K562 (cell line): ENCODE results near the gene RPL7L1. TPM values are rescaled to one million over a fixed set of nuclear protein-coding genes. Genes with fewer than 3 reads are reported as not detected.

Experiments used
- CBX3 ChIP-seq, 2 experiments: IDR thresholded peaks; 1 replicate in 1 of 2; 2 replicates in 1 of 2; pipeline ENCODE4 v1.6.1; 2012; ENCODE audit warnings: inconsistent platforms in 2 of 2, low read length in 2 of 2, borderline replicate concordance in 1 of 2, control low read depth in 1 of 2
- MAX ChIP-seq: sonication (generic); formaldehyde crosslinking; IDR thresholded peaks from 2 replicates; pipeline ENCODE4 v1.9.0; 2022; ENCODE audit warnings: mild to moderate bottlenecking, missing genetic modification reagents
- POLR3G ChIP-seq: IDR thresholded peaks from 2 replicates; pipeline ENCODE4 v1.6.1; 2011; ENCODE audit not compliant: insufficient read length, insufficient replicate concordance; ENCODE audit errors: extremely low read depth
- SMARCB1 ChIP-seq: IDR thresholded peaks from 2 replicates; pipeline ENCODE4 v1.6.1; 2011; ENCODE audit warnings: improper control_type of control experiment, low read depth; ENCODE audit not compliant: insufficient read length
- TSC22D4 ChIP-seq: fragments of 450-650 bp; IDR thresholded peaks from 2 replicates; pipeline ENCODE4 v1.6.1; 2016; ENCODE audit warnings: missing genetic modification characterization, missing biosample characterization, control low read depth
- ZBTB26 ChIP-seq: fragments of 450-650 bp; formaldehyde crosslinking; IDR thresholded peaks from 2 replicates; pipeline ENCODE4 v1.4.0; 2022; ENCODE audit warnings: missing genetic modification characterization
- ZNF280A ChIP-seq: fragments of 450-650 bp; IDR thresholded peaks from 2 replicates; pipeline ENCODE4 v1.6.1; 2018; ENCODE audit warnings: mild to moderate bottlenecking, low read depth; ENCODE audit not compliant: partially characterized antibody
- polyA plus RNA-seq, 8 experiments: library from polyadenylated mRNA; depleted of rRNA in 4 of 8; stranded (reverse) in 5 of 8; unstranded in 3 of 8; fragments of >200 nt; fragmentation: Nextera tagmentation in 2 of 8; fragmentation: Illumina TruSeq in 1 of 8; extraction: Ambion mirVana in 2 of 8; extraction: Trizol in 1 of 8; gene quantifications; 2 replicates each; pipeline versions ENCODE4 v1.2.1 to v1.2.3, GENCODE V29; 2011 to 2014; ENCODE audit warnings: inconsistent platforms in 1 of 8, missing spikeins in 1 of 8
- total RNA-seq, 7 experiments: library from RNA; depleted of rRNA in 6 of 7; stranded (reverse); fragments of >200 nt in 6 of 7; fragmentation: Illumina TruSeq in 2 of 7; extraction: Trizol in 2 of 7; gene quantifications; 2 replicates each; pipeline versions ENCODE4 v1.2.1 to v1.2.3, GENCODE V29; 2011 to 2021; ENCODE audit warnings: low replicate concordance in 1 of 7
- TF ChIP-seq, protein P1 (sequence below): sonication (generic); formaldehyde crosslinking; IDR thresholded peaks from 2 replicates; pipeline ENCODE4 v1.8.0; 2022; ENCODE audit warnings: mild to moderate bottlenecking, missing genetic modification reagents
- TF ChIP-seq, protein P2 (sequence below): fragments of 450-650 bp; IDR thresholded peaks from 2 replicates; pipeline ENCODE4 v1.7.1; 2018; ENCODE audit warnings: mild to moderate bottlenecking, low read depth; ENCODE audit not compliant: partially characterized antibody
- TF ChIP-seq, protein P3 (sequence below): fragments of 450-650 bp; formaldehyde crosslinking; IDR thresholded peaks from 2 replicates; pipeline ENCODE4 v1.4.0; 2020; ENCODE audit warnings: mild to moderate bottlenecking, moderate library complexity
- TF ChIP-seq, protein P4 (sequence below): sonication (generic); formaldehyde crosslinking; IDR thresholded peaks from 2 replicates; pipeline ENCODE4 v1.8.1; 2023; ENCODE audit warnings: mild to moderate bottlenecking, missing genetic modification reagents

Gene RPL7L1
- total and polyA plus RNA-seq, 9 of the 15 experiments (the other 6 are each of a cell fraction or from before 2014, with no cell fraction given), result 129 to 259 (median 164) TPM

- TF ChIP-seq ZBTB26 (no peak), POLR3G (no peak), TSC22D4 (no peak), MAX (CRISPR knock-in tag) (peak; percentile 98), SMARCB1 (no peak), ZNF280A (no peak), CBX3 (IDR thresholded peaks at IDR 0.05; ENCODE audit: borderline replicate concordance in 1 of 2, low read length in 2 of 2) (peak in 1 of 2 experiments; percentile 89; a peak in 1 of 3 replicates)
- TF ChIP-seq, protein P1, sequence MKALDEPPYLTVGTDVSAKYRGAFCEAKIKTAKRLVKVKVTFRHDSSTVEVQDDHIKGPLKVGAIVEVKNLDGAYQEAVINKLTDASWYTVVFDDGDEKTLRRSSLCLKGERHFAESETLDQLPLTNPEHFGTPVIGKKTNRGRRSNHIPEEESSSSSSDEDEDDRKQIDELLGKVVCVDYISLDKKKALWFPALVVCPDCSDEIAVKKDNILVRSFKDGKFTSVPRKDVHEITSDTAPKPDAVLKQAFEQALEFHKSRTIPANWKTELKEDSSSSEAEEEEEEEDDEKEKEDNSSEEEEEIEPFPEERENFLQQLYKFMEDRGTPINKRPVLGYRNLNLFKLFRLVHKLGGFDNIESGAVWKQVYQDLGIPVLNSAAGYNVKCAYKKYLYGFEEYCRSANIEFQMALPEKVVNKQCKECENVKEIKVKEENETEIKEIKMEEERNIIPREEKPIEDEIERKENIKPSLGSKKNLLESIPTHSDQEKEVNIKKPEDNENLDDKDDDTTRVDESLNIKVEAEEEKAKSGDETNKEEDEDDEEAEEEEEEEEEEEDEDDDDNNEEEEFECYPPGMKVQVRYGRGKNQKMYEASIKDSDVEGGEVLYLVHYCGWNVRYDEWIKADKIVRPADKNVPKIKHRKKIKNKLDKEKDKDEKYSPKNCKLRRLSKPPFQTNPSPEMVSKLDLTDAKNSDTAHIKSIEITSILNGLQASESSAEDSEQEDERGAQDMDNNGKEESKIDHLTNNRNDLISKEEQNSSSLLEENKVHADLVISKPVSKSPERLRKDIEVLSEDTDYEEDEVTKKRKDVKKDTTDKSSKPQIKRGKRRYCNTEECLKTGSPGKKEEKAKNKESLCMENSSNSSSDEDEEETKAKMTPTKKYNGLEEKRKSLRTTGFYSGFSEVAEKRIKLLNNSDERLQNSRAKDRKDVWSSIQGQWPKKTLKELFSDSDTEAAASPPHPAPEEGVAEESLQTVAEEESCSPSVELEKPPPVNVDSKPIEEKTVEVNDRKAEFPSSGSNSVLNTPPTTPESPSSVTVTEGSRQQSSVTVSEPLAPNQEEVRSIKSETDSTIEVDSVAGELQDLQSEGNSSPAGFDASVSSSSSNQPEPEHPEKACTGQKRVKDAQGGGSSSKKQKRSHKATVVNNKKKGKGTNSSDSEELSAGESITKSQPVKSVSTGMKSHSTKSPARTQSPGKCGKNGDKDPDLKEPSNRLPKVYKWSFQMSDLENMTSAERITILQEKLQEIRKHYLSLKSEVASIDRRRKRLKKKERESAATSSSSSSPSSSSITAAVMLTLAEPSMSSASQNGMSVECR (CRISPR knock-in tag), result peak; percentile 95
- TF ChIP-seq, protein P2, sequence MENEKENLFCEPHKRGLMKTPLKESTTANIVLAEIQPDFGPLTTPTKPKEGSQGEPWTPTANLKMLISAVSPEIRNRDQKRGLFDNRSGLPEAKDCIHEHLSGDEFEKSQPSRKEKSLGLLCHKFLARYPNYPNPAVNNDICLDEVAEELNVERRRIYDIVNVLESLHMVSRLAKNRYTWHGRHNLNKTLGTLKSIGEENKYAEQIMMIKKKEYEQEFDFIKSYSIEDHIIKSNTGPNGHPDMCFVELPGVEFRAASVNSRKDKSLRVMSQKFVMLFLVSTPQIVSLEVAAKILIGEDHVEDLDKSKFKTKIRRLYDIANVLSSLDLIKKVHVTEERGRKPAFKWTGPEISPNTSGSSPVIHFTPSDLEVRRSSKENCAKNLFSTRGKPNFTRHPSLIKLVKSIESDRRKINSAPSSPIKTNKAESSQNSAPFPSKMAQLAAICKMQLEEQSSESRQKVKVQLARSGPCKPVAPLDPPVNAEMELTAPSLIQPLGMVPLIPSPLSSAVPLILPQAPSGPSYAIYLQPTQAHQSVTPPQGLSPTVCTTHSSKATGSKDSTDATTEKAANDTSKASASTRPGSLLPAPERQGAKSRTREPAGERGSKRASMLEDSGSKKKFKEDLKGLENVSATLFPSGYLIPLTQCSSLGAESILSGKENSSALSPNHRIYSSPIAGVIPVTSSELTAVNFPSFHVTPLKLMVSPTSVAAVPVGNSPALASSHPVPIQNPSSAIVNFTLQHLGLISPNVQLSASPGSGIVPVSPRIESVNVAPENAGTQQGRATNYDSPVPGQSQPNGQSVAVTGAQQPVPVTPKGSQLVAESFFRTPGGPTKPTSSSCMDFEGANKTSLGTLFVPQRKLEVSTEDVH, result peak; percentile 84
- TF ChIP-seq, protein P3, sequence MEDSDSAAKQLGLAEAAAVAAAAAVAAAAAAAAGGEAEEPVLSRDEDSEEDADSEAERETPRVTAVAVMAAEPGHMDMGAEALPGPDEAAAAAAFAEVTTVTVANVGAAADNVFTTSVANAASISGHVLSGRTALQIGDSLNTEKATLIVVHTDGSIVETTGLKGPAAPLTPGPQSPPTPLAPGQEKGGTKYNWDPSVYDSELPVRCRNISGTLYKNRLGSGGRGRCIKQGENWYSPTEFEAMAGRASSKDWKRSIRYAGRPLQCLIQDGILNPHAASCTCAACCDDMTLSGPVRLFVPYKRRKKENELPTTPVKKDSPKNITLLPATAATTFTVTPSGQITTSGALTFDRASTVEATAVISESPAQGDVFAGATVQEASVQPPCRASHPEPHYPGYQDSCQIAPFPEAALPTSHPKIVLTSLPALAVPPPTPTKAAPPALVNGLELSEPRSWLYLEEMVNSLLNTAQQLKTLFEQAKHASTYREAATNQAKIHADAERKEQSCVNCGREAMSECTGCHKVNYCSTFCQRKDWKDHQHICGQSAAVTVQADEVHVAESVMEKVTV, result no peak
- TF ChIP-seq, protein P4, sequence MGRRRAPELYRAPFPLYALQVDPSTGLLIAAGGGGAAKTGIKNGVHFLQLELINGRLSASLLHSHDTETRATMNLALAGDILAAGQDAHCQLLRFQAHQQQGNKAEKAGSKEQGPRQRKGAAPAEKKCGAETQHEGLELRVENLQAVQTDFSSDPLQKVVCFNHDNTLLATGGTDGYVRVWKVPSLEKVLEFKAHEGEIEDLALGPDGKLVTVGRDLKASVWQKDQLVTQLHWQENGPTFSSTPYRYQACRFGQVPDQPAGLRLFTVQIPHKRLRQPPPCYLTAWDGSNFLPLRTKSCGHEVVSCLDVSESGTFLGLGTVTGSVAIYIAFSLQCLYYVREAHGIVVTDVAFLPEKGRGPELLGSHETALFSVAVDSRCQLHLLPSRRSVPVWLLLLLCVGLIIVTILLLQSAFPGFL (CRISPR knock-in tag), result no peak
Observed at GRCh38 chr6:42928986-42929820, 49.8 kb downstream of the RPL7L1 start, which contains the start of gene CNPY3 (continued).
